CD4-positive, CD25-positive, alpha-beta regulatory T cell (primary cell): Measurements from ENCODE around the gene POLDIP2. TPM values are rescaled to one million over a fixed set of nuclear protein-coding genes. Genes with fewer than 3 reads are reported as not detected.

Source experiments
- ATAC-seq, 2 donors: fragments of 150-1000 bp; cut with Tn5 transposase; one replicate each; pipeline ENCODE4 v1.10.0; 2021; ENCODE audit warnings: low read depth in 2 of 2, moderate number of reproducible peaks in 2 of 2, moderate library complexity in 1 of 2
- DNase-seq, 3 donors: peaks; one replicate each; pipeline versions ENCODE4 v3.0.0 to v3.0.0-alpha.2; 2012 to 2022; ENCODE audit warnings: mixed read lengths in 1 of 3
- H3K27ac ChIP-seq: one replicate; pipeline ENCODE4 v1.7.0; 2013; ENCODE audit warnings: mild to moderate bottlenecking, low read length; ENCODE audit not compliant: insufficient read depth, poor library complexity, severe bottlenecking
- H3K27me3 ChIP-seq: one replicate; pipeline ENCODE4 v1.7.0; 2013; ENCODE audit warnings: low read length; ENCODE audit not compliant: control insufficient read depth, insufficient read depth
- H3K36me3 ChIP-seq: one replicate; pipeline ENCODE4 v1.7.0; 2013; ENCODE audit warnings: mild to moderate bottlenecking, low read length, moderate library complexity; ENCODE audit not compliant: control insufficient read depth, insufficient read depth
- H3K4me1 ChIP-seq: 2 replicates; pipeline ENCODE4 v1.7.0; 2013; ENCODE audit warnings: mild to moderate bottlenecking, low read length; ENCODE audit not compliant: insufficient read depth, control insufficient read depth, poor library complexity, severe bottlenecking
- H3K4me3 ChIP-seq: one replicate; pipeline ENCODE4 v1.7.0; 2013; ENCODE audit warnings: low read depth, mild to moderate bottlenecking, low read length, moderate library complexity
- H3K9me3 ChIP-seq, 2 experiments: 1 replicate in 1 of 2; 2 replicates in 1 of 2; pipeline ENCODE4 v1.7.0; 2013; ENCODE audit warnings: low read length in 2 of 2, mild to moderate bottlenecking in 1 of 2, moderate library complexity in 1 of 2; ENCODE audit not compliant: control insufficient read depth in 2 of 2
- H3K27ac Mint-ChIP-seq, 3 donors: one replicate each; pipeline ENCODE4 v1.8.0; 2020 to 2022; ENCODE audit warnings: mild to moderate bottlenecking in 3 of 3, mixed read lengths in 3 of 3, moderate library complexity in 2 of 3
- H3K27me3 Mint-ChIP-seq: one replicate; pipeline ENCODE4 v1.8.0; 2022; ENCODE audit warnings: mild to moderate bottlenecking, mixed read lengths
- H3K36me3 Mint-ChIP-seq: one replicate; pipeline ENCODE4 v1.8.0; 2020; ENCODE audit warnings: mixed read lengths
- H3K4me1 Mint-ChIP-seq, 4 donors: one replicate each; pipeline ENCODE4 v1.8.0; 2020 to 2022; ENCODE audit warnings: mixed read lengths in 4 of 4, mild to moderate bottlenecking in 1 of 4
- H3K4me3 Mint-ChIP-seq, 4 donors: one replicate each; pipeline ENCODE4 v1.8.0; 2020 to 2022; ENCODE audit warnings: mild to moderate bottlenecking in 4 of 4, mixed read lengths in 4 of 4, moderate library complexity in 3 of 4
- H3K9me3 Mint-ChIP-seq, 7 donors: one replicate each; pipeline ENCODE4 v1.8.0; 2020 to 2022; ENCODE audit warnings: mixed read lengths in 7 of 7, mild to moderate bottlenecking in 3 of 7, moderate library complexity in 2 of 7
- polyA plus RNA-seq, 4 donors: library from polyadenylated mRNA; unstranded; fragments of 300-500 nt; fragmentation: Illumina TruSeq; gene quantifications; one replicate each; pipeline ENCODE4 v1.2.3, GENCODE V29; 2021
- total RNA-seq: library from RNA; stranded (reverse); gene quantifications from one replicate; pipeline ENCODE4 v1.2.3, GENCODE V29; 2022

Gene POLDIP2
- total and polyA plus RNA-seq, 5 donors from 2014 or later = 29.4 to 88.5 (median 74.0) TPM

DNA sequence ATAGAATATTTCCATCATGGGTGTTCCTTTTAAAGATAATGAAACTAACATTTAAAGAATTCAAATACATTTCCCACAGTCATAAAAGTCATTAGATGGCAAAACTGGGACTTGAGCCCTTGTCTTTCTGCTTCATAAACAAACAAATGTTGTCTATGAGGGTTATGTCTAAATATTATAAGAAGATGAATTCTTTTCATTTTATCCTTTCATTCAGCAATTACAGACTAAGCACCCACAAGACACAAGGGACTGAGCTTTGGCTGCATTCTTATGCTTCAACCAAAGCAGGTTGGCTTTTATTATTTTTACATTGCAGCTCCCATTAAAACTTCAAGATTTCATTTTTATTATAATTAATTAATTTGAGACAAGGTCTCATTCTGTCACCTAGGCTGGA is 29.1 kb upstream of the POLDIP2 start:
- Mint-ChIP-seq H3K9me3 (no peaks in the 10 kb centered on the region), H3K27me3 (peaks cover 10% of the 10 kb centered on the region), H3K27ac (peak overlapping the region in 1 of 3 donors; percentile 15), H3K4me1 (peaks cover 7 to 41% (median 21%) of the 10 kb centered on the region in 4 donors), H3K4me3 (peak overlapping the region; percentile 88 to 94 (median 92)), H3K36me3 (peaks cover 26% of the 10 kb centered on the region)
- no peak overlapping the region for H3K27ac ChIP-seq
- H3K9me3 ChIP-seq = no peaks in the 10 kb centered on the region
- no peaks in the 10 kb centered on the region for H3K27me3 ChIP-seq
- H3K36me3 ChIP-seq = peaks cover 30% of the 10 kb centered on the region
- DNase-seq (no peak), ATAC-seq (no peak)
- peaks cover 18% of the 10 kb centered on the region for H3K4me1 ChIP-seq
- no peak overlapping the region for H3K4me3 ChIP-seq

DNA sequence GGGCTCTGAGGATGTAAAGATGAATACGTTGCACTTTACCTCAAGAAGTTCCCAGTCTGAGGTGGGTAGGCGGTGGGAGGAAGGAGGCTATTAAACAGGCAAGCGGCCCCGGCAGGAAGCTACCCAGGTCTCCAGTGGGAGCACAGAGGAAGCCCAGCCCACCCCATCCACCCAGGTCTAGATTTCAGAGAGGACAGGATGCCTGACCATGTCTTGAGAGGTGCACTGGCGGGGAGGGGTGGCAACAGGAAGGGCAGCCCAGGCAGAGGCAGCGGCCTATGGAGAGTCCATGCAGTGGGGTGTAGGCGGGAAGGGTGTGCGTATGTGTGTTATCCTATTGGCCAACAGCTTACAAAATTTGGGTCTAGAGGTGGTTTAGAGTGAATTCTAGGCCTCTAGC is 28.1 kb upstream of the POLDIP2 start:
- H3K4me3 ChIP-seq = peak overlapping the region; percentile 78
- Mint-ChIP-seq H3K9me3 (peaks cover 0 to under 1% (median 0%) of the 10 kb centered on the region in 7 donors), H3K4me3 (peak overlapping the region; percentile 88 to 94 (median 92)), H3K27ac (peak overlapping the region in 2 of 3 donors; percentile 83 to 88), H3K4me1 (peaks cover 5 to 45% (median 23%) of the 10 kb centered on the region in 4 donors), H3K36me3 (peaks cover 17% of the 10 kb centered on the region), H3K27me3 (peaks cover 10% of the 10 kb centered on the region)
- DNase-seq (peak in 1 of 3 donors; percentile 25), ATAC-seq (no peak)
- no peaks in the 10 kb centered on the region for H3K27me3 ChIP-seq
- no peak overlapping the region for H3K27ac ChIP-seq
- H3K9me3 ChIP-seq = no peaks in the 10 kb centered on the region
- peaks cover 20% of the 10 kb centered on the region for H3K36me3 ChIP-seq
- H3K4me1 ChIP-seq = peaks cover 20% of the 10 kb centered on the region

DNA sequence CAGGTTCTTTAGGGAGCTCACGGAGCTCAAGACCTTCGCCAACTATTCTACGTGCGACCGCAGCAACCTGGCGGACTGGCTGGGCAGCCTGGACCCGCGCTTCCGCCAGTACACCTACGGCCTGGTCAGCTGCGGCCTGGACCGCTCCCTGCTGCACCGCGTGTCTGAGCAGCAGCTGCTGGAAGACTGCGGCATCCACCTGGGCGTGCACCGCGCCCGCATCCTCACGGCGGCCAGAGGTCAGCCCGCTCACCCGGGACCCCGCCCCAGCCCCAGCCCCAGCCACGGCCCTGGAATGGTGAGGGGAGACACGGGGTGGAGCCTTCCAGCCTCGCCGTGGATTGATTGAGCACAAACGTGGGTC is 27.7 kb upstream of the POLDIP2 start:
- peak; percentile 2 to 4 for ATAC-seq
- no peaks in the 10 kb centered on the region for H3K27me3 ChIP-seq
- Mint-ChIP-seq H3K4me3 (peak overlapping the region; percentile 88 to 97 (median 94)), H3K4me1 (peaks cover 5 to 45% (median 23%) of the 10 kb centered on the region in 4 donors), H3K9me3 (peaks cover 0 to 4% (median 0%) of the 10 kb centered on the region in 7 donors), H3K27me3 (peaks cover 10% of the 10 kb centered on the region), H3K36me3 (peaks cover 17% of the 10 kb centered on the region), H3K27ac (peak overlapping the region in 2 of 3 donors; percentile 87 to 88)
- peaks cover 20% of the 10 kb centered on the region for H3K4me1 ChIP-seq
- H3K9me3 ChIP-seq = no peaks in the 10 kb centered on the region
- peak overlapping the region; percentile 78 for H3K4me3 ChIP-seq
- peaks cover 16% of the 10 kb centered on the region for H3K36me3 ChIP-seq
- peak in 1 of 3 donors; percentile 18 for DNase-seq
- H3K27ac ChIP-seq = no peak overlapping the region

DNA sequence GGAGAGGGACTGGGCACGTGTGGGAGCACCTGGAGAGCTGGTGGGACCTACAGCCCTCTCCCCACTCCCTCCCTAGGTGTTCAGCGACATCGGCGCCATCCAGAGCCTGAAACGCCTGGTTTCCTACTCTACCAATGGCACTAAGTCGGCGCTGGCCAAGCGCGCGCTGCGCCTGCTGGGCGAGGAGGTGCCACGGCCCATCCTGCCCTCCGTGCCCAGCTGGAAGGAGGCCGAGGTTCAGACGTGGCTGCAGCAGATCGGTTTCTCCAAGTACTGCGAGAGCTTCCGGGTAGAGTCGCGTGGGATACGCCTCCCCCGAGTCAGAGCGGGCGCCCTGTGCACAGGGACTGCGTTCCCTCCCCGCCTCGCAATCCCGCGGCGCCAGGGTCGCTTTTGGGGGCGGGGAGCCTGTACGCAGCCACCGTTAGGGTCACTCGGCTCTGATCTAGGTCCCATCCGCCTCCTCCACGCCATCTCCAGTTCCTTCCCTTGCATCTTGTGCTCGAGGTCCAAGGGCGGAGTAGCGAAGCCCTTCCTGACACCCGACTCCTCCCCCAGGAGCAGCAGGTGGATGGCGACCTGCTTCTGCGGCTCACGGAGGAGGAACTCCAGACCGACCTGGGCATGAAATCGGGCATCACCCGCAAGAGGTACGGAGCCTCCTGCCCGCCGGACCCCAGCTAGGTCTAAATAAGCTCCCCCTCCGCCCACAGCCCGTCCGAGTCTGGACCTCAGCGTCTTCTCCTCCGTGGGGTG is 27.1 kb upstream of the POLDIP2 start:
- H3K36me3 Mint-ChIP-seq = peaks cover 17% of the 10 kb centered on the region

DNA sequence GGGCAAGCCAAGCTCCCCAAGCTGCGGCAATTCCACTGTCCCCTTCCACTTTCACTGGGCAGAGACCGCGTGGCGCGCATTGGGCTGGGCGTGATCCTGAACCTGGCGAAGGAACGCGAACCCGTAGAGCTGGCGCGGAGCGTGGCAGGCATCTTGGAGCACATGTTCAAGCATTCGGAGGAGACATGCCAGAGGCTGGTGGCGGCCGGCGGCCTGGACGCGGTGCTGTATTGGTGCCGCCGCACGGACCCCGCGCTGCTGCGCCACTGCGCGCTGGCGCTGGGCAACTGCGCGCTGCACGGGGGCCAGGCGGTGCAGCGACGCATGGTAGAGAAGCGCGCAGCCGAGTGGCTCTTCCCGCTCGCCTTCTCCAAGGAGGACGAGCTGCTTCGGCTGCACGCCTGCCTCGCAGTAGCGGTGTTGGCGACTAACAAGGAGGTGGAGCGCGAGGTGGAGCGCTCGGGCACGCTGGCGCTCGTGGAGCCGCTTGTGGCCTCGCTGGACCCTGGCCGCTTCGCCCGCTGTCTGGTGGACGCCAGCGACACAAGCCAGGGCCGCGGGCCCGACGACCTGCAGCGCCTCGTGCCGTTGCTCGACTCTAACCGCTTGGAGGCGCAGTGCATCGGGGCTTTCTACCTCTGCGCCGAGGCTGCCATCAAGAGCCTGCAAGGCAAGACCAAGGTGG is 24.0 kb upstream of the POLDIP2 start:
- H3K4me1 Mint-ChIP-seq = peaks cover 11 to 48% (median 28%) of the 10 kb centered on the region in 4 donors
- H3K9me3 Mint-ChIP-seq = peaks cover 0 to 4% (median 0%) of the 10 kb centered on the region in 7 donors
- peaks cover 15% of the 10 kb centered on the region for H3K36me3 Mint-ChIP-seq
- no peak overlapping the region for H3K4me3 ChIP-seq
- ATAC-seq (no peak), DNase-seq (peak in 1 of 3 donors; percentile 35)
- H3K27ac ChIP-seq = no peak overlapping the region
- peaks cover 20% of the 10 kb centered on the region for H3K4me1 ChIP-seq
- no peaks in the 10 kb centered on the region for H3K27me3 ChIP-seq
- no peaks in the 10 kb centered on the region for H3K36me3 ChIP-seq
- H3K27me3 Mint-ChIP-seq = peaks cover 10% of the 10 kb centered on the region
- no peaks in the 10 kb centered on the region for H3K9me3 ChIP-seq
- H3K4me3 Mint-ChIP-seq = peak overlapping the region in 2 of 4 donors; percentile 50 to 88
- no peak overlapping the region for H3K27ac Mint-ChIP-seq

More for the DNA sequence above, 27.1 kb upstream of the POLDIP2 start:
- H3K4me1 ChIP-seq = peaks cover 20% of the 10 kb centered on the region
- Mint-ChIP-seq H3K27me3 (peaks cover 10% of the 10 kb centered on the region), H3K9me3 (peaks cover 0 to 4% (median 0%) of the 10 kb centered on the region in 7 donors), H3K4me1 (peaks cover 6 to 49% (median 27%) of the 10 kb centered on the region in 4 donors), H3K4me3 (peak overlapping the region; percentile 88 to 97 (median 94)), H3K27ac (peak overlapping the region in 2 of 3 donors; percentile 87 to 88)
- peaks cover 11% of the 10 kb centered on the region for H3K36me3 ChIP-seq
- H3K4me3 ChIP-seq = peak overlapping the region; percentile 78
- H3K27me3 ChIP-seq = no peaks in the 10 kb centered on the region
- H3K9me3 ChIP-seq = no peaks in the 10 kb centered on the region
- H3K27ac ChIP-seq = peak overlapping the region; percentile 36
- DNase-seq (peak; percentile 53 to 85 (median 57)), ATAC-seq (peak; percentile 90 to 94)

DNA sequence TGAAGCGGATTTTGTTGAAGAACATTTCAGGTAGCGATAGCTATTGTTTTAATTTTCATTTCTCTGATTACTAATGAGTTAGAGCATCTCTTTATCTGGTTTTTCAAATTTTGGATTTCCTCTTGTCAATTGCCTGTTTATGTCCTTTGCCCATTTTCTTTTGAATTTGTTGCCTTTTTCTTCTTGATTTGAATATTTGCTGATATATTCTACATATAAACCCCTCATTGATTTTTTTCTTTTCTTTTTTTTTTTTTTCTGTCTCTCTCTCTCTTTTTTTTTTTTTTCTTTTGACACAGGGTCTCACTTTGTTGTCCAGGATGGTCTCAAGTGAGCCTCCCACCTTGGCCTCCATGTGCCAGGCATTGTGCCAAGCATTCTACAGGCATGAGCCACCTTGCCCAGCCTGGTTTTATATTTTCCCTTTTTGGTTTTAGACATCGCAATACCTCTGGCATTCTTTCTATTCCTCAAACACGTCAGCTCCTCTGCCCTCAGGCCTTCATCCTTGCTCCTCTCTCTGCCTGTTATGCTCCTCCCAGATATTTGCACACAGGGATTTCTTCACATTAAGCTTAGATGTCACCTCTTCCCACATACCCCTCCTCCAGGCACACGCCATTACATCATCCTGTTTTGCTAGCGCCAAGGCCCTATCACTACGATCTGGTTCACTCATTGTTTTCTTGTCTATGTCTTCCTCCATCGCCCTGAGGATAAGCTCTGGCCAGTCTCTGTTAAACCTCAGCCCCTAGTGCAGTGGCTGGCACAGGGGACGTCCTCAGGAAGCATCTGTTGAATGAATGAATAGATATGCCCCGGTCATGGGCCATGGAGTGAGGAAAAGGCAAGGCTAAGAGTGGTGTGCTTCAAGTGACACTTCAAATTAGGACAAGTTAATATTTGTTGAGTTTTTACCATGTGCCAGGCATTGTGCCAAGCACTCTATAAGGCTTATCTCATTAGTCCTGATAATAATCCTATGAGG is 22.8 kb upstream of the POLDIP2 start:
- H3K4me1 Mint-ChIP-seq = peaks cover 8 to 37% (median 22%) of the 10 kb centered on the region in 4 donors
- H3K27ac Mint-ChIP-seq = no peak overlapping the region
- no peaks in the 10 kb centered on the region for H3K36me3 ChIP-seq
- H3K9me3 ChIP-seq = no peaks in the 10 kb centered on the region
- DNase-seq (no peak), ATAC-seq (no peak)
- peaks cover 12% of the 10 kb centered on the region for H3K4me1 ChIP-seq
- peaks cover 10% of the 10 kb centered on the region for H3K27me3 Mint-ChIP-seq
- peaks cover 0 to 4% (median 0%) of the 10 kb centered on the region in 7 donors for H3K9me3 Mint-ChIP-seq
- H3K4me3 ChIP-seq = no peak overlapping the region
- peak overlapping the region in 2 of 4 donors; percentile 81 to 86 for H3K4me3 Mint-ChIP-seq
- no peak overlapping the region for H3K27ac ChIP-seq
- peaks cover 15% of the 10 kb centered on the region for H3K36me3 Mint-ChIP-seq
- H3K27me3 ChIP-seq = no peaks in the 10 kb centered on the region

DNA sequence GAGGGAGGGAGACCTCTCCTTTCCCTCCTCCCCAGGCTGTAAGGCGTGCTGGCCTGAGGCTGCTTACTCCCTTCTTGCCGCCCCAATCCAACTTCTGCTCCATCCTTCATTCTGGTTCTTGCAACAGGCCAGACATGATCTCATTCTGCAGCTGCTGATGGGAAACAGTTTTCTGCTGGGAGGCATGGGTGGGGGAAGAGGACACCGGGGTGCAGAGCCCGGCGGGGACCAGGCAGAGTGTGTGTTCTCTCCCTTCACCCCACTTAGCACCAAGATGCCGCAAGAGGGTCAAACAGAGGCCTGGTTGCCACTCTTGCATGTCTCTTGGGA is 15.6 kb upstream of the POLDIP2 start:
- H3K9me3 ChIP-seq = no peaks in the 10 kb centered on the region
- H3K27ac ChIP-seq = peak overlapping the region; percentile 90
- no peaks in the 10 kb centered on the region for H3K36me3 ChIP-seq
- Mint-ChIP-seq H3K4me3 (peak overlapping the region; percentile 78 to 90 (median 83)), H3K4me1 (peaks cover 0 to 33% (median 22%) of the 10 kb centered on the region in 4 donors), H3K36me3 (peaks cover 3% of the 10 kb centered on the region), H3K9me3 (no peaks in the 10 kb centered on the region), H3K27me3 (no peaks in the 10 kb centered on the region), H3K27ac (peak overlapping the region in 2 of 3 donors; percentile 47 to 69)
- ATAC-seq = no peak
- no peak for DNase-seq
- H3K4me3 ChIP-seq = no peak overlapping the region
- H3K4me1 ChIP-seq = peaks cover 23% of the 10 kb centered on the region
- H3K27me3 ChIP-seq = no peaks in the 10 kb centered on the region
